GM12878 (cell line): ENCODE data around the gene VKORC1. TPM values are rescaled to one million over a fixed set of nuclear protein-coding genes. Genes with fewer than 3 reads are reported as not detected.

ENCODE experiments used
- ATAC-seq: fragments of 200-7000 bp; cut with Tn5 transposase; 3 replicates; pipeline ENCODE4 v1.9.1; 2020; ENCODE audit warnings: mild to moderate bottlenecking, moderate library complexity
- BruUV-seq: library from RNA; stranded (reverse); fragments of 400-500 nt; replicated peaks from 2 replicates; lab custom pipeline; 2021; lab: Mats Ljungman, UMichigan
- CTCF ChIA-PET: fragments of 300-600 bp; sonication (Branson Sonifier 250); formaldehyde crosslinking; extraction: SDS; loops from one replicate; lab custom pipeline; 2021; ENCODE audit warnings: inconsistent platforms; lab: Yijun Ruan, JAX
- POLR2A ChIA-PET: fragments of 350-600 bp; formaldehyde crosslinking; extraction: SDS; loops from one replicate; lab custom pipeline; 2021; ENCODE audit warnings: inconsistent platforms; lab: Charles Lee
- RAD21 ChIA-PET: fragments of 300-600 bp; sonication (Branson Sonifier 250); formaldehyde crosslinking; loops from one replicate; lab custom pipeline; 2023; ENCODE audit warnings: antibody characterized with exemption; ENCODE audit not compliant: unreplicated experiment; lab: Charles Lee
- SMC1A ChIA-PET: fragments of 300-600 bp; sonication (Branson Sonifier 250); formaldehyde crosslinking; loops from one replicate; lab custom pipeline; 2023; ENCODE audit not compliant: unreplicated experiment, uncharacterized antibody; lab: Charles Lee
- DNase-seq: peaks from one replicate; pipeline ENCODE4 v3.0.0-alpha.2; 2011; ENCODE audit warnings: low read depth, low spot score
- FAIRE-seq: peaks from 3 replicates; lab custom pipeline; 2011; peaks lifted over from hg19 to GRCh38; lab: Jason Lieb, UNC
- H2AFZ ChIP-seq: 2 replicates; pipeline ENCODE4 v1.6.0; 2011; ENCODE audit warnings: low read depth, low read length, control low read depth; ENCODE audit not compliant: control insufficient read depth
- H3K27ac ChIP-seq: 2 replicates; pipeline ENCODE4 v1.5.1; 2011; ENCODE audit warnings: control low read depth; ENCODE audit not compliant: control insufficient read depth, insufficient read depth
- H3K27me3 ChIP-seq, 2 experiments: replicated peaks in 1 of 2; 2 replicates each; pipeline versions ENCODE4 v1.6.0 to v1.6.1; 2011; ENCODE audit warnings: low read length in 1 of 2; ENCODE audit not compliant: control insufficient read depth in 2 of 2, insufficient read depth in 2 of 2
- H3K36me3 ChIP-seq, 2 experiments: 2 replicates each; pipeline ENCODE4 v1.5.1; 2011; ENCODE audit warnings: low read length in 1 of 2; ENCODE audit not compliant: control insufficient read depth in 2 of 2, insufficient read depth in 2 of 2
- H3K4me1 ChIP-seq: 2 replicates; pipeline ENCODE4 v1.6.1; 2011; ENCODE audit warnings: mild to moderate bottlenecking, low read length, moderate library complexity, mixed read lengths; ENCODE audit not compliant: control insufficient read depth, insufficient read depth
- H3K4me2 ChIP-seq: 2 replicates; pipeline ENCODE4 v1.6.0; 2011; ENCODE audit warnings: control low read depth; ENCODE audit not compliant: control insufficient read depth, insufficient read depth
- H3K4me3 ChIP-seq: fragments of 200-600 bp; sonication (generic); 2 replicates; pipeline ENCODE4 v1.5.1; 2016
- H3K79me2 ChIP-seq: 2 replicates; pipeline ENCODE4 v1.6.0; 2011; ENCODE audit warnings: low read length; ENCODE audit not compliant: control insufficient read depth, insufficient read depth
- H3K9ac ChIP-seq: 2 replicates; pipeline ENCODE4 v1.8.0; 2011; ENCODE audit warnings: low read length, control low read depth, mixed read lengths; ENCODE audit not compliant: control insufficient read depth, insufficient read depth
- H3K9me3 ChIP-seq: replicated peaks from 3 replicates; pipeline ENCODE4 v1.5.1; 2011; ENCODE audit warnings: mild to moderate bottlenecking, low read length; ENCODE audit not compliant: control insufficient read depth, insufficient read depth
- H4K20me1 ChIP-seq: 2 replicates; pipeline ENCODE4 v1.6.0; 2011; ENCODE audit not compliant: control insufficient read depth, insufficient read depth
- CHD2 ChIP-seq: IDR thresholded peaks from 2 replicates; pipeline ENCODE4 v1.6.1; 2011; ENCODE audit warnings: low read depth, low read length, improper control_type of control experiment, borderline replicate concordance
- CREM ChIP-seq: IDR thresholded peaks from 2 replicates; pipeline ENCODE4 v1.6.1; 2014; ENCODE audit warnings: antibody characterized with exemption, low read depth
- EZH2 ChIP-seq: IDR thresholded peaks from 2 replicates; pipeline ENCODE4 v1.6.1; 2012; ENCODE audit warnings: low read depth, mild to moderate bottlenecking, control low read depth, inconsistent platforms, low read length, borderline replicate concordance; ENCODE audit not compliant: control insufficient read depth
- HDAC2 ChIP-seq: fragments of 200-600 bp; sonication (generic); IDR thresholded peaks from 2 replicates; pipeline ENCODE4 v1.6.1; 2017
- HDAC6 ChIP-seq: fragments of 200-600 bp; sonication (generic); IDR thresholded peaks from one replicate; pipeline ENCODE4 v1.8.0; 2017; ENCODE audit warnings: antibody characterized with exemption; ENCODE audit not compliant: unreplicated experiment
- HDGF ChIP-seq: fragments of 450-650 bp; IDR thresholded peaks from 2 replicates; pipeline ENCODE4 v1.6.1; 2016; ENCODE audit warnings: antibody characterized with exemption
- IKZF2 ChIP-seq, 2 experiments: fragments of 450-650 bp; IDR thresholded peaks; 2 replicates each; pipeline ENCODE4 v1.6.1; 2017; ENCODE audit warnings: mild to moderate bottlenecking in 2 of 2, moderate library complexity in 2 of 2
- ZSCAN29 ChIP-seq: fragments of 450-650 bp; IDR thresholded peaks from 2 replicates; pipeline ENCODE4 v1.6.1; 2017; ENCODE audit warnings: mild to moderate bottlenecking, moderate library complexity
- WGBS: methylation state at CpG from one replicate; pipeline ENCODE4 v1.1.6; 2016; ENCODE audit warnings: low lambda C conversion rate; ENCODE audit not compliant: insufficient replicate concordance, insufficient coverage; ENCODE audit errors: missing lambda C conversion rate; 5-methylcytosine and 5-hydroxymethylcytosine counted together
- in situ Hi-C: fragments of 300-500 bp; cut with MboI; formaldehyde crosslinking; loops from 9 replicates; pipeline ENCODE4 v1.14.3; 2018; ENCODE audit warnings: mixed read lengths
- intact Hi-C: fragments of 100-400 bp; cut with micrococcal nuclease; formaldehyde crosslinking; loops from one replicate; pipeline ENCODE4 v1.14.2; 2022; ENCODE audit not compliant: unreplicated experiment
- polyA plus RNA-seq, 11 experiments: library from polyadenylated mRNA; depleted of rRNA in 4 of 11; unstranded in 6 of 11; stranded (reverse) in 5 of 11; fragments of >200 nt; fragmentation: Nextera tagmentation in 4 of 11; fragmentation: Illumina TruSeq in 1 of 11; extraction: Ambion mirVana in 4 of 11; extraction: Trizol in 1 of 11; gene quantifications; 1 replicate in 1 of 11; 2 replicates in 10 of 11; pipeline versions ENCODE4 v1.2.1 to v1.2.3, GENCODE V29; 2011 to 2016; ENCODE audit warnings: inconsistent platforms in 2 of 11, missing spikeins in 2 of 11, low read depth in 1 of 11
- total RNA-seq, 4 experiments: library from RNA; depleted of rRNA in 3 of 4; stranded (reverse); fragments of >200 nt in 3 of 4; fragmentation: Illumina TruSeq in 1 of 4; extraction: Trizol in 1 of 4; gene quantifications; 2 replicates each; pipeline versions ENCODE4 v1.2.1 to v1.2.3, GENCODE V29; 2013 to 2021
- TF ChIP-seq, protein P1 (sequence below): IDR thresholded peaks from 2 replicates; pipeline ENCODE4 v1.6.1; 2011; ENCODE audit warnings: mild to moderate bottlenecking, low read depth, low read length, moderate library complexity; ENCODE audit not compliant: insufficient replicate concordance
- TF ChIP-seq, protein P2 (sequence below): IDR thresholded peaks from 2 replicates; pipeline ENCODE4 v1.6.1; 2011; ENCODE audit warnings: low read depth, mild to moderate bottlenecking, low read length, moderate library complexity, borderline replicate concordance; ENCODE audit errors: extremely low read depth

Gene VKORC1
- total and polyA plus RNA-seq, 10 of the 15 experiments (the other 5 are each of a cell fraction or from before 2014, with no cell fraction given) = 19.8 to 140 (median 57.7) TPM

DNA sequence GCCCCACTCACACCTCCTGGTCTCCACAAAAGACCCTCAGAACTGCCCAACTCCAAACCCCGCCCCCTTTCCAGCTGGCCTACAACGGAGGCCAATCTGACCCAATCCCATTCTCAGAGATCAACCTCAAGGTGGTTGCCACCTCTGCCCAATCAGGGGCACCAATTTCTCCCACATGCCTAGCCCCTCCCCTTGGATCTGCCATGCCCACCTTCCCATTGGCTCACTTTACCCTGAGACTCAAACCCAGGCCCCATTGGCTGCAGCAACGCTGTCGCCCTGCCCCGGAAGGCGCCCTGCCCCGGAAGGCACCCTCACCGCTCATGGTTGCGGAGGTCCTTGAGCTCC is 31.1 kb downstream of the VKORC1 start:
- RAD21 ChIA-PET = no interaction called here
- Histone ChIP-seq H3K27me3 (no peaks in the 10 kb centered on the region), H4K20me1 (no peaks in the 10 kb centered on the region), H3K9me3 (no peaks in the 10 kb centered on the region), H2AFZ (no peak overlapping the region), H3K9ac (no peak overlapping the region), H3K4me1 (no peaks in the 10 kb centered on the region), H3K27ac (no peak overlapping the region), H3K79me2 (peaks cover 6% of the 10 kb centered on the region), H3K36me3 (peaks cover 11 to 23% of the 10 kb centered on the region in 2 experiments)
- FAIRE-seq = no peak
- no TSS peak for BruUV-seq
- POLR2A ChIA-PET = interaction anchor here (0.6 kb wide), 2 partner anchors 7 to 234 kb away, joined by 5 to 6 read pairs; no protein-coding TSS in a partner anchor
- DNase-seq = no peak
- CTCF ChIA-PET = no interaction called here
- in situ Hi-C loops = no loop called here
- no peak for ATAC-seq
- TF ChIP-seq, protein P1, sequence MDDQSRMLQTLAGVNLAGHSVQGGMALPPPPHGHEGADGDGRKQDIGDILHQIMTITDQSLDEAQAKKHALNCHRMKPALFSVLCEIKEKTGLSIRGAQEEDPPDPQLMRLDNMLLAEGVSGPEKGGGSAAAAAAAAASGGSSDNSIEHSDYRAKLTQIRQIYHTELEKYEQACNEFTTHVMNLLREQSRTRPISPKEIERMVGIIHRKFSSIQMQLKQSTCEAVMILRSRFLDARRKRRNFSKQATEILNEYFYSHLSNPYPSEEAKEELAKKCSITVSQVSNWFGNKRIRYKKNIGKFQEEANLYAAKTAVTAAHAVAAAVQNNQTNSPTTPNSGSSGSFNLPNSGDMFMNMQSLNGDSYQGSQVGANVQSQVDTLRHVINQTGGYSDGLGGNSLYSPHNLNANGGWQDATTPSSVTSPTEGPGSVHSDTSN = no peak
- no peak for TF ChIP-seq IKZF2 (IDR thresholded peaks at IDR 0.05)
- TF ChIP-seq HDAC6 = no peak
- no peak for TF ChIP-seq CREM
- no peak for TF ChIP-seq HDAC2
- no peak for TF ChIP-seq EZH2
- no peak for TF ChIP-seq HDGF
- TF ChIP-seq CHD2 = no peak
- TF ChIP-seq, protein P2, sequence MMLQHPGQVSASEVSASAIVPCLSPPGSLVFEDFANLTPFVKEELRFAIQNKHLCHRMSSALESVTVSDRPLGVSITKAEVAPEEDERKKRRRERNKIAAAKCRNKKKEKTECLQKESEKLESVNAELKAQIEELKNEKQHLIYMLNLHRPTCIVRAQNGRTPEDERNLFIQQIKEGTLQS = no peak
- no peak for TF ChIP-seq ZSCAN29
- TF ChIP-seq, all 136 proteins: peak for 0
- Histone ChIP-seq H3K4me3 (no peak overlapping the region), H3K4me2 (no peak overlapping the region)
- WGBS = 98% methylated on average over 9 of the region's 9 CpGs
- intact Hi-C loops = no loop called here
- SMC1A ChIA-PET = no interaction called here
